A549 (cell line): ENCODE results near the gene ATP5F1D. TPM values are rescaled to one million over a fixed set of nuclear protein-coding genes. Genes with fewer than 3 reads are reported as not detected.

Experiments used
- ATAC-seq, 2 experiments: fragments of 200-7000 bp in 1 of 2; fragments of >200 bp in 1 of 2; cut with Nextera tagmentation in 1 of 2; cut with Tn5 transposase in 1 of 2; 3 replicates each; pipeline versions ENCODE4 v1.8.0 to v1.9.1; 2018 to 2020; ENCODE audit warnings: mild to moderate bottlenecking in 1 of 2, moderate library complexity in 1 of 2
- CTCF ChIA-PET: fragments of 300-600 bp; sonication (Branson Sonifier 250); formaldehyde crosslinking; extraction: SDS; loops from one replicate; lab custom pipeline; 2021; ENCODE audit warnings: antibody characterized with exemption, inconsistent platforms; lab: Yijun Ruan, JAX
- POLR2A ChIA-PET: fragments of 350-600 bp; formaldehyde crosslinking; extraction: SDS; loops from one replicate; lab custom pipeline; 2021; ENCODE audit warnings: antibody characterized with exemption, inconsistent platforms; lab: Yijun Ruan, JAX
- DNase-seq, 2 experiments: peaks; one replicate each; pipeline versions ENCODE4 v3.0.0 to v3.0.0-alpha.2; 2011 to 2016; ENCODE audit warnings: low read depth in 1 of 2, low spot score in 1 of 2
- FAIRE-seq: peaks from 2 replicates; lab custom pipeline; 2011; peaks lifted over from hg19 to GRCh38; lab: Jason Lieb, UNC
- H3K27ac ChIP-seq, 2 experiments: fragments of >200 bp; sonication (Bioruptor Twin); formaldehyde crosslinking; 3 replicates each; pipeline ENCODE4 v1.5.1; 2016 to 2017
- H3K4me1 ChIP-seq: fragments of >200 bp; sonication (Bioruptor Twin); formaldehyde crosslinking; 3 replicates; pipeline ENCODE4 v1.6.1; 2016
- H3K4me2 ChIP-seq: fragments of >200 bp; sonication (Bioruptor Twin); formaldehyde crosslinking; 3 replicates; pipeline ENCODE4 v1.6.1; 2016
- H3K4me3 ChIP-seq: fragments of >200 bp; sonication (Bioruptor Twin); formaldehyde crosslinking; 3 replicates; pipeline ENCODE4 v1.5.1; 2016
- H3K9me3 ChIP-seq: fragments of >200 bp; sonication (Bioruptor Twin); formaldehyde crosslinking; 3 replicates; pipeline ENCODE4 v1.6.1; 2016
- CHD2 ChIP-seq: fragments of 150-350 bp; IDR thresholded peaks from 2 replicates; pipeline ENCODE4 v1.6.1; 2014; ENCODE audit warnings: low read length; ENCODE audit not compliant: partially characterized antibody
- CHD4 ChIP-seq: fragments of 200-600 bp; sonication (generic); IDR thresholded peaks from 2 replicates; pipeline ENCODE4 v1.6.1; 2016; ENCODE audit warnings: antibody characterized with exemption, mild to moderate bottlenecking, borderline replicate concordance
- CTCF ChIP-seq: fragments of >200 bp; sonication (Bioruptor Twin); formaldehyde crosslinking; IDR thresholded peaks from 3 replicates; pipeline ENCODE4 v1.5.1; 2016
- E2F6 ChIP-seq: IDR thresholded peaks from 2 replicates; pipeline ENCODE4 v1.6.1; 2012; ENCODE audit warnings: low read depth, borderline replicate concordance
- ESRRA ChIP-seq: fragments of 150-350 bp; IDR thresholded peaks from 2 replicates; pipeline ENCODE4 v1.6.1; 2014; ENCODE audit warnings: mild to moderate bottlenecking, low read length, borderline replicate concordance
- GATA3 ChIP-seq: IDR thresholded peaks from 2 replicates; pipeline ENCODE4 v1.6.1; 2012; ENCODE audit warnings: borderline replicate concordance
- HDAC2 ChIP-seq: fragments of 200-600 bp; sonication (generic); IDR thresholded peaks from 2 replicates; pipeline ENCODE4 v1.6.1; 2016
- HMGXB4 ChIP-seq: fragments of 250-450 bp; sonication (Bioruptor Pico); IDR thresholded peaks from 2 replicates; pipeline ENCODE4 v1.5.0; 2021; ENCODE audit warnings: mild to moderate bottlenecking, moderate library complexity, borderline replicate concordance
- HOXB13 ChIP-seq: fragments of 250-450 bp; sonication (Bioruptor Pico); IDR thresholded peaks from 2 replicates; pipeline ENCODE4 v1.5.0; 2020; ENCODE audit warnings: low read depth, mild to moderate bottlenecking, moderate library complexity
- JUN ChIP-seq, 2 experiments: fragments of >200 bp; sonication (Bioruptor Twin); formaldehyde crosslinking; IDR thresholded peaks; 2 replicates in 1 of 2; 3 replicates in 1 of 2; pipeline ENCODE4 v1.6.1; 2016 to 2017
- MAX ChIP-seq: IDR thresholded peaks from 2 replicates; pipeline ENCODE4 v1.6.1; 2012
- MAZ ChIP-seq: fragments of 150-350 bp; IDR thresholded peaks from 2 replicates; pipeline ENCODE4 v1.6.1; 2014; ENCODE audit warnings: antibody characterized with exemption, low read depth, low read length, borderline replicate concordance
- MYC ChIP-seq: IDR thresholded peaks from 2 replicates; pipeline ENCODE4 v1.6.1; 2012; ENCODE audit warnings: mild to moderate bottlenecking, inconsistent platforms, low read length, improper control_type of control experiment, borderline replicate concordance
- PBX3 ChIP-seq: IDR thresholded peaks from 2 replicates; pipeline ENCODE4 v1.6.1; 2012
- PHF8 ChIP-seq: fragments of 200-600 bp; sonication (generic); IDR thresholded peaks from 2 replicates; pipeline ENCODE4 v1.6.1; 2016; ENCODE audit warnings: low read depth, mild to moderate bottlenecking, antibody characterized with exemption, moderate library complexity, borderline replicate concordance
- REST ChIP-seq: fragments of 200-600 bp; sonication (generic); IDR thresholded peaks from 2 replicates; pipeline ENCODE4 v1.6.1; 2016; ENCODE audit warnings: antibody characterized with exemption, mild to moderate bottlenecking, moderate library complexity
- RFX5 ChIP-seq: fragments of 450-650 bp; IDR thresholded peaks from 2 replicates; pipeline ENCODE4 v1.7.1; 2014; ENCODE audit warnings: antibody characterized with exemption, mild to moderate bottlenecking, moderate library complexity
- RNF2 ChIP-seq: fragments of 200-600 bp; sonication (generic); IDR thresholded peaks from 2 replicates; pipeline ENCODE4 v1.6.1; 2016; ENCODE audit warnings: low read depth, mild to moderate bottlenecking, antibody characterized with exemption, moderate library complexity, borderline replicate concordance
- SMC3 ChIP-seq: fragments of >200 bp; sonication (Bioruptor Twin); formaldehyde crosslinking; IDR thresholded peaks from 3 replicates; pipeline ENCODE4 v1.6.1; 2018; ENCODE audit warnings: inconsistent platforms
- USF2 ChIP-seq: fragments of 450-650 bp; IDR thresholded peaks from 2 replicates; pipeline ENCODE4 v1.6.1; 2014; ENCODE audit warnings: antibody characterized with exemption
- ZC3H11A ChIP-seq: fragments of 450-650 bp; IDR thresholded peaks from 2 replicates; pipeline ENCODE4 v1.6.1; 2014; ENCODE audit warnings: antibody characterized with exemption, mild to moderate bottlenecking
- ZSCAN20 ChIP-seq: fragments of 250-450 bp; sonication (Bioruptor Pico); IDR thresholded peaks from 2 replicates; pipeline ENCODE4 v1.8.0; 2022; ENCODE audit warnings: mild to moderate bottlenecking, moderate library complexity
- WGBS: methylation state at CpG from one replicate; pipeline ENCODE4 v1.1.6; 2017; ENCODE audit errors: missing lambda C conversion rate; 5-methylcytosine and 5-hydroxymethylcytosine counted together
- polyA plus RNA-seq, 4 experiments: library from polyadenylated mRNA; depleted of rRNA in 3 of 4; stranded (reverse); fragments of >200 nt; fragmentation: RNase III in 1 of 4; extraction: RNeasy Plus Mini Kit Qiagen cat#74134 plus additional on column Dnase treatment in 1 of 4; gene quantifications; 2 replicates in 3 of 4; 3 replicates in 1 of 4; pipeline ENCODE4 v1.2.3, GENCODE V29; 2011 to 2017

The ATP5F1D gene
- polyA plus RNA-seq, 2 of the 4 experiments (the other 2 are of a cell fraction), result 28.7 to 96.9 TPM

GRCh38 chr19:1275260-1275975 lies 33.9 kb downstream of the ATP5F1D start, which contains the start of gene FAM174C (continued):
- no peak for TF ChIP-seq CHD2
- TF ChIP-seq CTCF, result no peak
- no peak for TF ChIP-seq ZC3H11A
- peak; percentile 70 for TF ChIP-seq MAX
- TF ChIP-seq CHD4, result no peak
- peak; percentile 69; the same call in 1 of the 2 replicates for TF ChIP-seq MYC
- TF ChIP-seq ZSCAN20 (CRISPR knock-in tag), result no peak
- no peak for TF ChIP-seq MAZ
- no peak for TF ChIP-seq SMC3
- TF ChIP-seq PBX3, result peak; percentile 87
- TF ChIP-seq JUN (IDR thresholded peaks at IDR 0.05), result peak; percentile 98 to 99
- no peak for TF ChIP-seq RNF2
- no peak for TF ChIP-seq ESRRA
- no peak for TF ChIP-seq HMGXB4 (CRISPR knock-in tag)
- TF ChIP-seq RFX5, result no peak

GRCh38 chr19:1275976-1276627 lies 34.6 kb downstream of the ATP5F1D start:
- no peak for DNase-seq
- peaks cover 36% of the 10 kb centered on the region for H3K4me1 ChIP-seq
- FAIRE-seq, result no peak
- CTCF ChIA-PET, result interaction anchor here (5.3 kb wide), 1 partner anchor 32 kb away, joined by 39 read pairs; no protein-coding TSS in a partner anchor
- peak overlapping the region; percentile 80 for H3K4me3 ChIP-seq
- H3K27ac ChIP-seq, result peak overlapping the region; percentile 96 to 100
- 11% methylated on average over 31 of the region's 43 CpGs for WGBS
- no peaks in the 10 kb centered on the region for H3K9me3 ChIP-seq
- peak overlapping the region; percentile 99 for H3K4me2 ChIP-seq
- POLR2A ChIA-PET, result no interaction called here
- ATAC-seq, result peak in 1 of 2 experiments; percentile 74; a peak in 2 of 6 replicates
- TF ChIP-seq HDAC2, result no peak
- TF ChIP-seq SMC3, result no peak
- TF ChIP-seq ESRRA, result no peak
- TF ChIP-seq GATA3, result no peak
- no peak for TF ChIP-seq USF2
- no peak for TF ChIP-seq PHF8
- peak; percentile 57; the same call in 1 of the 2 replicates for TF ChIP-seq E2F6
- no peak for TF ChIP-seq REST
- 0 out of 2 replicates have a peak, but pooled peaks have one; percentile 21 for TF ChIP-seq HOXB13
- peak; percentile 26 for TF ChIP-seq MAX
- no peak for TF ChIP-seq ZSCAN20 (CRISPR knock-in tag)
- no peak for TF ChIP-seq PBX3
- no peak for TF ChIP-seq ZC3H11A
